M059J (cell line): ENCODE data around the gene SMARCA2. TPM values are rescaled to one million over a fixed set of nuclear protein-coding genes. Genes with fewer than 3 reads are reported as not detected.
A peak's percentile ranks its signal among the peaks of the same experiment; 100 is the strongest.

ENCODE experiments used
- DNase-seq: peaks from one replicate; pipeline ENCODE4 v3.0.0-alpha.2; 2012; ENCODE audit warnings: low read depth
- total RNA-seq: library from RNA; depleted of rRNA; stranded (reverse); fragments of >200 nt; shearing (Covaris generic); gene quantifications from 2 replicates; pipeline ENCODE4 v1.2.3, GENCODE V29; 2014

Gene SMARCA2
- total RNA-seq, 1 experiment from 2014 or later: 75.0 TPM

DNA sequence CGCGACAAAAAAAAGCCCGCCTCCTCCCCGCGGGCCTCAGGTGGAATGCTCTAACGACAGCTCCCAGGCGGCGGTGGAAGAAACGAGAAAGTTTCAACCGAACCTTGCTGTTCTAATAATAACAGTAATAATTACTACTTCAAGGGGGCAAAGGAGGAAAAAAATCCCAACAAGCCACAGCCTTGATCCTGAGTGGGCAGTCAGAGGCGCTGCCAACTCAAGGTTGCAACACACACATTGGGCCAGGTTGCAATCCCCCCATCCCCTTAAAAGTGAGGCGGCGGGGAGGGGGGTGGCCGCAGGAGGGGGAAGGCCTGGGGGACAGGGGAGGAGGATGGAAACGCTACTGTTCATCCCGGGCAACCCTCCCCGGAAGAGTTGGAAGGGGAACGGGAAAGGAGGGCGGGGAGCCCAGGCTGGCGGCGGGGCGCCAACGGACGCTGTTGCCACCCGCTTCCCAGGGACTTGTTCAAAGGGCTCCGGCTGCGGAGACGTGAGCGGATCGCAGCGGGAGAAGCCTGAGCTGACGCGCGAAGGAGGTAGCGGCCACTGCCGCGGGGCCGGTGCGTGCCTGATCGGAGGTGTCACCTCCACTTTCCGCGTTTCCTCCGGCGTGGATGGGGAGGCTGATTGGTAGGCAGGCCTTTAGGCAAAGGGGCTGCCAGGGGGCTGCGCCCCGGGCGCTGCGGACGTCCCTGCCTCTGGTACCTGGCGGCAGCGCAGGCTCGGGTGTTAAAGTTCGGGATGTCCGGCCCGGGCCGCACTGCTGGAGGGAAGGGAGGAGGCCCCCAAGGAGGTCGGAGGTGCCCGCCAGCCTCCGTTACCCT lies 647 bp downstream of the SMARCA2 start:
- DNase-seq: peak; percentile 70

DNA sequence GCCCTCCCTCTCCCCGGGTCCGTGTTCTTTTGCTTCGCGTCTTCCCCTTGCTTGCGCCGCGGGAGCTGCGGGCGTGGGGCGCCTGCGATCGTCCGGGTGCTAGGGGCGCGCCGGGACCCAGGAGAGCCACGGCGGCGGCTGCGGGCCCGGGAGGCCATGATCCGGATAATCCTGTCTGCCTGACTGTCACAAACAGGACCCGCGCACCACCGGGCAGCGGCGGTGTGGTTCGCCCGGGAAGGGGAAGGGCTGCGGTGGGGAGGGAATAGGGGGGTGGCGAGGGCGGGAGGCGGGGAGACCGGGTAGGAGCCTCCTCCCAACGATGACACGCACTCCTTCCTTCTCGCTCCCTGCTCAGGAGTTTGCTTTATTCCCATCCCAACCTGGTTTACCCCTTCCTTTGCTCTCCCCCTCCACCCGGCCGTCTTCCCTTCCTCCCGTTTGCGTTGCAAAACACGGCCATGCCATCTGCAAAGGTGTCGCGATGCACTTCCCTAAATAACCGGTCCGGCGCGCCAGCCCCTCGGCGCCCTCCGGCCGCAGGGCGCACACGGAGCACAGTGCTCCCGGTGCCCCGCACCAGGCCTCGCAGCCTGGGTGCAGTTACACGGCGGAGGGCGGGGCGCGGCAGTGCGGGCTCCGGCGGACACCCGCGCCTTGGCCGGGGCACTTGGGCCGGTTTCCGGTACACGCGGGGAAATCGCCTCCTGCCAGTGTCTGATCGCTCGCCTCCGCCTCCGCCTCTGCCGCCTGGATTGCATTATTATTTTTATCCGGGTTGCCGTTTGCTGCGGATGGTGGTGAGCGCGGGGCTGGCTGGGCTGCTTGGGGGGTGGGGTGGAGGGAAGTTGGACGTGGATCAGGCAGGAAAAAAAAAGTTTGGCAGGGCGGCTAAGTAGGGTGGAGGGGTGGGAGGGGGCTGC lies 1.5 kb downstream of the SMARCA2 start:
- DNase-seq: peak; percentile 85

DNA sequence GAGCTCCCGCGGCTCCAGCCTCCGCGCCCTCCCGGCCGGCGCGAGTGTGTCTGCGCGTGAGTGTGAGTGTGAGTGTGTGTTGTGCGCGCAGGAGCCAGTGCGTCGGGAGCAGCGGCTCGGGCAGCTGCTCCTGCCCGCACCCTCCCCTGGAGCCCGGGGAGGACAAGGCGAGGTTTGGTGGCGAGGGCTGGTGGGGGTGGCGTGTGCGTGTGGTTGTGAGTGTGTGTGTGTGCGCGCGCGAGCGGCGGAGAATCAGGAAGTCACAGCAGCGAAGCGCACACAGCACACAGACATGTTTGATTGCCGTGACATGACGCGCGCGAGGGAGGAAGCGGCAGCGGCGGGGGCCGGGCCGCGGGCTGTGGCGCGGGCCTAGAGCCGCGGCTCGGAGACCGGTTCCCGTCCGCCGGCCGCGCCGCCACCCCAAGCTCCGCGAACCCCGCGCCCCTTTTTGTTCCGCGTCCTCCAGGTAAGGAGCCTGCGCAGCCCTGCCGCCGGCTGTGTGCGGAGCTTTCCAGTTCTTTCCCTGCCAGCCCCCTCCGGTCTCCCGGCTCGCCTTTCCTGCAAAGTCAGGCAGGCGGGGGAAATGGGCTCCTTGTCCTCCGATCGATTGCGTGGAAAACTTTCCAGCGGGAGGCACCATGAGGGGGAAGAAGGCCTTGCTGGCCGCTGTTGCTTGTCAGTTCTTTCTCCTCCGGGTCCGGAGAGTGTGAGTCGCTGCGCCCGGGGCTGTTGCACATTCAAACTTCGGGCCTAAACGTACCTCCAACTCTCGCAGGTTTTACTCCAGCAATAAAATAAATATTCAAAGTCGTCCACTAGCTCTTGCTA lies 2.4 kb downstream of the SMARCA2 start:
- peak; percentile 77 for DNase-seq

DNA sequence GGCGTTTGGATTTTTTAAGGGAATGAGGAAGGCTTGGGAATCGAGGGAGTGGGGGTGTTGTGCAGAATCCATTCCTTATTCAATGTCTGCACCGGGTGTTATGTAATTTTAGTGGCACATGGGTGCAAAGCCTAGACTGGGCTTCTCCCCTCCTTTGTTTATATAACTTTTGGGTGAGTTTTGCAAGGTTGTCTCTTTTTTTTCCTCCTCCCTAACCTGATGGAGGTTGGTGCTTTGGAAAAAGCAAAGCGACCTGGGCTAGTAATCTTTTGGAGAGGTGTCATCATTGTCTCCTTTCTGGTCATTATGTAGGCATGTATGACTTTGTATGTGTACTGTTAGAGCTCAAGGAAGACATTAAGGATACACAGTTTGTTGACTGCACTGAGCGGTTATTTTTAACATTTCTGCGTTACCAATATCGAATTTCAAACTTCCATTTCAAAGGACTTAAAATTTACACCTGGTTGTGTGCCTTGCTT lies 3.1 kb downstream of the SMARCA2 start:
- no peak for DNase-seq

DNA sequence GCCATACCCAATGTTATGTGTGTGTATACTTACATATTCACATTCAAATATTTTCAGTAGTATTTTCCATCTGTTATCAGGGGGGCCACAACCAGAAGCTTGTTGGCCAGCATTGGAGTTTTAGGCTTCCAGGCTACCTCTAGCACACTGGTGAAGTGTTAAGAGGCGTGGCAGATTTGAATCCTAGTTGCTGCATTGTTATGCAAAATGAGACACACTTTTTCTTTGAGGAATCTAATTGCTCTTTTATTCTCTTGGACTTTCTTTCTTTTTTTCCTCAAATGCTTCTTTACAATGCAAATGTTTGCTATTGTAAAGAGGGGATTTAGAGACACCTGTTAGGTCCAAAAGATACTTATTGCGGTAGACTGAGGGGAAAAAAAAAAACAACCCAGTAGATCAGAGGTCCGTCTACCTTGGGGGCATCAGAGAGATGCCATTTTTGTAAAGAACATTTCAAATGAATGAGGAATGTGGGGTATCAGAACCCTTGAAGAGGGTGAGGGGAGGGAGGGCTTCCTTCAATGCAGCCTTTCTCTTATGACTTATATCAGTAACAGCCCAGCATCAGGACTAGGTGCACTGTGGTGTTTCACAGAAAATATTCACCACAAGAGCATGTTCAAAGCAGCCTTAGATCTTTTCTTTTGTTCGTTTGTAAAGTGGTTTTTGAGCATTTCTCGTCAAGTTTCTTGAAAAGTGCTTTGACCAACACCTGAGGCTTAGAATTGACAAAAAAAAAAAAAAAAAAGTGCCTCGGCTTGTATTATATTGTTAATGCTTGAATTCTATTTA lies 3.8 kb downstream of the SMARCA2 start:
- no peak for DNase-seq

DNA sequence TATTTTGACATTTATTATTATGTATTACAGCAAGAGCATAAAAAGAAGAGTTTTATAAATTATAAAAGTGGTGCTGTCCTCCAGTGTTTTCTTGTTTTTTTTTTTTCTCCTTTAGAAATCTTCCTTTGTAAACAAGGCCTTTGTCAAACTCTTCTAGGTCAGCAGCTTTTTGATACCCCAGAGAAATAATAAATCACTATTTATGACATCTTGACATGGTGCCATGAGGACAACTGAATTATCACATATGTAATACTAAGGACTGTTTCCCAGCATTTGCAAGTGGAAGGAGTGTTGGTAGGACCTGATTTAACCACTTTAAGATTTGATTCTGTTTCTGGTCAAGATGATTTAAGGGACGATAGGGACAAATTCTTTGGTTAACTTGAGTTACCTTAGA lies 4.6 kb downstream of the SMARCA2 start:
- DNase-seq: no peak

DNA sequence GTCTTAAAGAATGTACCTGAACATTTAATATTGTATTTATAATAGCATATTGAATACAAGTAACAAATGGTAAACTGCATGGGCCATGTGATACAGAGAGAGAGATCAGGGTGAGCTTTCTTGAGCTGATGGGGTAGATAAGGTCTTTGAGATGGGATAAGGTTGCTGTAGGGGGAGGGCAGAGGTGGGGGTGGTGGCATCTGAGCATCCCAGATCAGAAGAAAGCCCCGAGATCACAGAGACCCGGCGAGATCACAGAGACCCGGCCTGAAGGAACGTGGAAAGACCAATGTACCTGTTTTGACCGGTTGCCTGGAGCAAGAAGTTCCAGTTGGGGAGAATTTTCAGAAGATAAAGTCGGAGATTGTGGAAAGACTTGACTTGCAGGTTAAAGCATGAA lies 6.6 kb downstream of the SMARCA2 start:
- DNase-seq: no peak

DNA sequence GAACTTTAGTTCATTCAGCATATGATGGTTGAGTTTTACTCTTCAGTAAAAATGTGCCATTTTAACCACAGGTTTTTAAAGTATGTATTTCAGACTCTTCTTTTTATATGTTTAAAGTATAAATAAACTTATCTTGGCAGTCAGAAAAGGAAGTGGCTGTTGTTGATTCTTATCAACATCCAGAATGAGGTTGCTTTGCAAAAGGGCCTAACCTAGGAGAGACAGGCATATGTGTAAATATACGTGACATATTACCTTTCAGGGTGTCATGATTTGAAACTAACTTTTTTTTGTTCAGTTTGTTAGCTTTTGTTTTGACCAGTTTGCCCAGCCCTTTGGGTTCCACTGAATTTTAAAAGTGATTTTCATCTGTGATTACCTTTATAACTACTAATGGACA lies 7.4 kb downstream of the SMARCA2 start:
- peak; percentile 27 for DNase-seq

DNA sequence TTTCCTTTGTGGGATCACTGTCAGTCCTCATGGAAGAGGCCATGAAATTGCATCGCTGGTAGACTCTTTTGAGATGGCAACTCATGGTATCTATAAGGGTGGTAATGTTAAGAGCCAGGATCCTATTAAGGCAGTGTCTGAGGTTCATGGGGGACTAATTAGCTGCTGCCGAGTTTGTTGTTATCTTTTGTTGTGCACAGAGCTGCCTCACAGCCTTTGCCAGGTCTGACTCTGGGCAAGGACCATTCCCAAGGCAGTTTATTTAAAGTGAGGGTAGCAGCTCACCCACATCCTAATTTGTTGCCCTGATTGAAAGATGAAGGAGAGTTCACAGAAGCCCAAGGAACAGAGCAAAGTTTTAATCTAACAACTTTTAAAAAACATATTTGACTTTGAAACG lies 7.9 kb downstream of the SMARCA2 start:
- DNase-seq: no peak

DNA sequence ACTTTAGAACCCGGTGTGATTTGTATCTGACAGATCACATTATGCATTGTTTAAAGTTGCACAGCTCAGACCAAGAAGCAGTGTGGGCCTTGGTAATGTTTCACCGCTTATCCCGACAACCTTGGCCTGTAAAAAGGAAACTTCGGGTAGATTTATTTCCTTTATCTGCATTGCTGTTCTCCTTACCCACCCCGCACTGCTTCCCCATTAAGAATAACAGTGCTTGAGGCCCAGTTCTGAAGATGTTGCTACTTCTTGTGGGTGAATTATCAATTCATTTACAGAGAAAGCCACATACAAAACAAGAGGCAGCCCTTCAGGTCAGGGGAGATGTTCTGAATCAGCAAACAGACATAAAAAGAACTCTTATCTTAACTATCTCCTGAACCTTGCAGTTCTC lies 8.4 kb downstream of the SMARCA2 start:
- no peak for DNase-seq

DNA sequence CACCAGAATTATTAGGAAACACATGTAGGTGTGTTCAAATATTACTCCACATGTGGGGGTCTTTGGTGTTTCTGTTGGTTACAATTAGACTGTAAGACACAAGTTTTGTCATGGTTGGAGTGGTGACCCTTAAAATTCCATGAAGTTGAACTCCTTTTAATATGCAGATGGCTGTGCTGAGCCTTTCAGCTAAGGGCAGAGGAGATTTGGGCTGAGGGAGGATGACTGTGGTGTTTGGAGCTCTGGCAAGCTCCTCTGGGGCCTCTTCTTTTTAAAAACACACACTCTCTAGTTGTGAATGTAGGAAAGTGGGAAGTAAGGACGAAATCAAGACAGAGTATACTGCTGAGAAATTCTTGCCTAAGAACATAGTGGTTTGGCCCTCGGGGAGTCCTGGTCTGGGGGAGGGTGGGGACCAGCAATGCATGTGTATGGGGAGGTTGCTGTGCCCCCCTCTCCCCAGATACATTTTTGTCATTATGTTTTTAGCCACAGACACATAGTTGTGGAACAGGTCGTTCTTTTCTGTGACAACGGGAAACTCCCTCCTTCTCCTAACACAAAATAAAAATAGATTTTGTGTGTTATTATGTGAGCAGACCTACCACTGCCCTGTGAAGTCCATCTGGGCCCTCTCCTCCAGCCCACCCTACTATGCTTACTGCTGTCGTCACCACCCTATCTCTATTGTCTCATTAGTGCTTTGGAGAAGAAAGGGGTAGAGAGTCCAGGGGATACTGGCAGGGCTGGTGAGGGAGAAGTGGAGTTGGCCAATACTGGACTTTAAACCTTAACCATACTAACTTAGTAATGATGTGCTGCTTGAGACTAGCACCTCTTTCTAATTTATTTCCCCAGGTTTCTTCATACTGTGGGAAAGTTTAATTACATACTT lies 10.0 kb downstream of the SMARCA2 start:
- no peak for DNase-seq

DNA sequence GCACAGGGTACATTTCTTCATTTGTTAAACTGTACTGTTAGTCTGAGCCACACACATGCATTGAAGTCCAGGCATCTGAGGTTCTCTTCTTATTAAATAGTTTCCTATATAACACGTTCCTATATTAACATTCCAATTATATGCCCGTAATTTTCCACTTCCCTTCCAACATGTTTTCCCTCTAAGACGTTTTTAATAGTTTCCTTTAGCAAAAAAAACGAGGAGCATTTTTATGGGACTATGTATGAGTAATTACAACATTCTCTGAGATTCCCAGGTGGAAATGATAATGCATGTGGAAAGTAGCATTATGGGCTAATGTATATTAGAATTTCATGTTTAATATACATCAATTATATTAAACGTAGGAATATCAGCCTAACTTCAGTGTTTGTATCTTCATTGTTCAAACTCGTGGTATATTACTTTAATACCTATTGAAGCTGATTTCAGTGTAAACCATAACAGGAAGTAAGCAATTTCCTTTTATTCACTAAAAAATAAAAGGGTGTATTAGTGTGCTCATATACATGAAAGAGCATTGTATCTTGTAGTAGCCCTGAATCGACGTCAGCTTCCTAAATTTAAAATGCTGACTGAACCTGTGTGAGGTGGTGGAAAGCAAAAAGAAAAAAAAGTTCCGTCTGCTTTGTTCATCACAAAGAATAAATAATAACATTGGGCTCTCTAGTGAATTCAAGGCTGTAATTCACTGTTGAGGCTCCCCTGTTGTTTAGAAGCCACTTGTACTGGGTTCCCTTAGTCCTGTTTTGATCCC lies 11.3 kb downstream of the SMARCA2 start:
- no peak for DNase-seq

DNA sequence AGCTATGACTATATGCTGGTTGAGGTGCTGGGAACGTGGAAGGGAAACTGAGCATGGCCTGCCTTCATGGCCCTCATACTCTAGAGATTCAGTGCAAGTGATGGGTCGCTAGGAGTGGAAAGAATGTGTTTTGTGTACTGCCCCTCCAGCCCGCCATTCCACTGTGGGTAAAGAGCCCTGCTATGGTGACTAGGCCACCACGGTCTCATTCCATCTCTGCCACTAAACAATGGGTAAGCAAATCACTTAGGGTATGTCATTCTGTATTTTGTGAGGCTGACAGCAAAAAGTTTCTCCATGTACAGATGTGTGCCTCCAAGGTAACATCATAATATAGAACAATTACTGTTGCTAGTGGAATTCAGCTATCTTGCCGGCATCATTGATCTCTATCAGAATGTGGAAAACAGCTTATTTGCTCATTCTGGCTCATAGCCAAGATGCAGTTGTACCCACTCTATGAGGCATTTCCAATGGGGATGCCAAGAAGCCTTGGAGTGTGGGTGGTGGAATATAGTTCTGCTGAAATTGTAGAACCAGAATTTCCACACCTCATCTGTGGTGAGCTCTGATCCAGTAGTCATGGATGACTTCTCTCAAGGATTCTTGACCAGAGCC lies 12.5 kb downstream of the SMARCA2 start:
- peak; percentile 9 for DNase-seq

DNA sequence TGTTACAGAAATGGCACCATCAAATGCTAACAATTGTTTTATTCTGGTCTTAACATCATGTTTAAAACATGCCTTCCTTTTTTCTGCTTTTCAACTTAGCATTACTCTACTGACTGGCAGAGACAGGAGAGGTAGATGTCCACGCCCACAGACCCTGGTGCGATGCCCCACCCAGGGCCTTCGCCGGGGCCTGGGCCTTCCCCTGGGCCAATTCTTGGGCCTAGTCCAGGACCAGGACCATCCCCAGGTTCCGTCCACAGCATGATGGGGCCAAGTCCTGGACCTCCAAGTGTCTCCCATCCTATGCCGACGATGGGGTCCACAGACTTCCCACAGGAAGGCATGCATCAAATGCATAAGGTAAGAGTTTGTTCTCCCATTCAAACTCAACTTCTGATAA lies 13.7 kb downstream of the SMARCA2 start:
- DNase-seq: no peak

DNA sequence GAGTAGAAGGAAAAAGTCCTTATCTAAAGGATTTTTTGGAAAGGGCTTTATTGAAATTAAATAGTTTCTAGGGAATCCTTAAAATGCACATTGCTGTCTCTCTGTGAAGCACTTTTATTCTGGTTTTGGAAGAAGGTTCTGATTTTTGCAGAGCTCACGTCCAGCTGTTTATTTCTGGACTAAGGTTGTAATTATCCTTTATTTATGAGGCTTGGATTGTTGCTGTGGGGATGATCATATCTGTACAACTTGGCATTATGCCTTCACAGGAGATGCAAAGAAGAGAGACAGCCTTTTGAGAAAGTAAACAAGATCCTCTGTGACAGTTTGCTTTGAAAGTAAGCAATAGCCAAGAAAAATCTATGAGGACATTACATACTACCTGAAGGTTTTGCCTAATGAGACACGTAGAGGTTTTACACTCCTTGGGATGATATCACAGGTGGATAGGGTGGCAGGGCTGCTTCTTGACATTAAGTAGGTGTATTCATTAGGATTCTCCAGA lies 14.6 kb downstream of the SMARCA2 start:
- no peak for DNase-seq

DNA sequence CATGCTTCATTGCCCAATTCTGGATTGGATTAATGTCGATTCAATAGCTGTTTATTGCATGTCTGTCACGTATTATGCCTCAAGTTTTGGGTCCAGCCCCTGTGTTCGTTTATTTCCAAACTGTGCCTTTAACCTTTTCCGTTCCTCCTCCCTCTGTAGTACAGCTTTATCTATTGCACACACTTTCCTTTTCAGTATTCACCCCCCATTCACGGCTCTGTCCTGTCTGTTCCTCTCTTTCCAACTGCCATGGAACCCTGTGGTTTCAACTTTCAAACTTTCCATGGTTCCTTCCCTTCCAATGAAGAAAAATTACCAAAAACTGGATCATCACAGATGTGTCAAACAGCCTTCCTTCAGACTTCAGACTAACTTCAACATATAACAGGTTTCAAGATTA lies 17.1 kb downstream of the SMARCA2 start:
- DNase-seq: no peak

DNA sequence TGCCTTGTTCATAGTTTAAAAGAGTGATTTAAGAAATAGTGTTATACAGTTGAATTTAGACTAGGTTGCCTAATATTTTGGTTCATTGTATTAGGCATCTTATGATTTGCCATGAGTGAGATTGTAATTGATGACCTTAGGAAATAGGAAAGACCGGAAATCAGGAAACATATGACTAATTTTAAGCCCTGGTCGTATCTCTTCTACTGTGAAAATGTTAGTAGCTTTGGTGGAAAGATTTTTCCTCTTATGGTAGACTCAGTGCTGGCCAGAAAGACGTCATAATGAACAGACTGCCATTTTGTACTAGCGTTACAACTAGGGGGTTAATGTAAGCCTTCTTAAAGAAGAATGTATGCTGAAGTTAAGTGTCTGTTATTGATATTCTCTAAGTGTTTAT lies 21.7 kb downstream of the SMARCA2 start:
- DNase-seq: no peak
